ENCODE data around the gene PLA2G4E.

DNA sequence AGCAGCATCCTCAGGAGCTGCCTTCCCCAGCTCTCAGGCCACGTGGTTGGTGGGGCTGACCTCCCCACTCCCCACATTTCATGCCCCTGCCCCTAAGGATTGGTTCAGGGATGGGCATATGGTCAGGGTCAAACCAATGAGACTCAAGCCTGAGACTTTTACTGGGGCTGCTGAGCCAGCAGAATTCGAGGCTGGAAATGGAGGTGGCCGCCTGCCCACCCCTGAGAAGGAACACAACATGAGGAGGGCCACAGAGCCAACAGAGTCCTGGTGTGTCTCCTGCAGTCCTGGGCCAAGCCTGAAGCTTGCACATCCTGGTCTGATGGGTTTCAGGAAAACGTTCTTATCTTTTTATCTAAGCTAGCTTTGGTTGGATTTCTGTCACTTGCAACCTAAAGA, 54.4 kb downstream of the PLA2G4E start:
- TF ChIP-seq, protein P1, sequence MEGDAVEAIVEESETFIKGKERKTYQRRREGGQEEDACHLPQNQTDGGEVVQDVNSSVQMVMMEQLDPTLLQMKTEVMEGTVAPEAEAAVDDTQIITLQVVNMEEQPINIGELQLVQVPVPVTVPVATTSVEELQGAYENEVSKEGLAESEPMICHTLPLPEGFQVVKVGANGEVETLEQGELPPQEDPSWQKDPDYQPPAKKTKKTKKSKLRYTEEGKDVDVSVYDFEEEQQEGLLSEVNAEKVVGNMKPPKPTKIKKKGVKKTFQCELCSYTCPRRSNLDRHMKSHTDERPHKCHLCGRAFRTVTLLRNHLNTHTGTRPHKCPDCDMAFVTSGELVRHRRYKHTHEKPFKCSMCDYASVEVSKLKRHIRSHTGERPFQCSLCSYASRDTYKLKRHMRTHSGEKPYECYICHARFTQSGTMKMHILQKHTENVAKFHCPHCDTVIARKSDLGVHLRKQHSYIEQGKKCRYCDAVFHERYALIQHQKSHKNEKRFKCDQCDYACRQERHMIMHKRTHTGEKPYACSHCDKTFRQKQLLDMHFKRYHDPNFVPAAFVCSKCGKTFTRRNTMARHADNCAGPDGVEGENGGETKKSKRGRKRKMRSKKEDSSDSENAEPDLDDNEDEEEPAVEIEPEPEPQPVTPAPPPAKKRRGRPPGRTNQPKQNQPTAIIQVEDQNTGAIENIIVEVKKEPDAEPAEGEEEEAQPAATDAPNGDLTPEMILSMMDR (IDR thresholded peaks at IDR 0.05) = no peak
- no peak for TF ChIP-seq POLR2A (IDR thresholded peaks at IDR 0.05)
- TF ChIP-seq EP300 (IDR thresholded peaks at IDR 0.05) = no peak
